K562 (cell line): ENCODE measurements around the gene DGLUCY. TPM values are rescaled to one million over a fixed set of nuclear protein-coding genes. Genes with fewer than 3 reads are reported as not detected.

Experiments
- ATAC-seq: fragments of 200-7000 bp; cut with Tn5 transposase; 3 replicates; pipeline ENCODE4 v1.9.1; 2020; ENCODE audit warnings: moderate library complexity
- BruUV-seq: library from RNA; stranded (reverse); fragments of 400-500 nt; replicated peaks from 2 replicates; lab custom pipeline; 2021; lab: Mats Ljungman, UMichigan
- CTCF ChIA-PET: fragments of 300-600 bp; formaldehyde crosslinking; extraction: SDS; loops from one replicate; lab custom pipeline; 2021; ENCODE audit warnings: low intra/inter-chr PET ratio; lab: Yijun Ruan, JAX
- POLR2A ChIA-PET: fragments of 300-600, 350-650 bp; sonication (Branson Sonifier 250); formaldehyde crosslinking; extraction: SDS; loops from one replicate; lab custom pipeline; 2021; ENCODE audit warnings: antibody characterized with exemption, inconsistent platforms; lab: Yijun Ruan, JAX
- DNase-seq, 4 experiments: peaks; one replicate each; pipeline versions ENCODE4 v3.0.0 to v3.0.0-alpha.2; 2011 to 2018; ENCODE audit warnings: low spot score in 3 of 4, mixed read lengths in 3 of 4; ENCODE audit errors: extremely low read depth in 1 of 4
- FAIRE-seq: peaks from 2 replicates; lab custom pipeline; 2011; peaks lifted over from hg19 to GRCh38; lab: Jason Lieb, UNC
- H2AFZ ChIP-seq: 2 replicates; pipeline ENCODE4 v1.6.0; 2011; ENCODE audit warnings: low read depth, low read length, control low read depth, inconsistent platforms
- H3K27ac ChIP-seq: fragments of 200-600 bp; 3 replicates; pipeline ENCODE4 v1.8.0; 2011; ENCODE audit warnings: low read depth, mild to moderate bottlenecking, control low read depth, inconsistent platforms, low read length, moderate library complexity, mixed read lengths; ENCODE audit errors: extremely low read depth
- H3K27me3 ChIP-seq, 2 experiments: fragments of 300-600 bp in 1 of 2; 2 replicates in 1 of 2; 3 replicates in 1 of 2; pipeline versions ENCODE4 v1.6.0 to v1.8.0; 2011; ENCODE audit warnings: inconsistent platforms in 2 of 2, low read length in 2 of 2, mild to moderate bottlenecking in 1 of 2, mixed read lengths in 1 of 2, moderate library complexity in 1 of 2; ENCODE audit not compliant: control insufficient read depth in 2 of 2, insufficient read depth in 2 of 2
- H3K36me3 ChIP-seq: fragments of 300-600 bp; 3 replicates; pipeline ENCODE4 v1.8.0; 2011; ENCODE audit warnings: mild to moderate bottlenecking, low read length, inconsistent platforms; ENCODE audit not compliant: control insufficient read depth, insufficient read depth
- H3K4me1 ChIP-seq, 2 experiments: fragments of 200-600 bp in 1 of 2; replicated peaks in 1 of 2; 2 replicates in 1 of 2; 3 replicates in 1 of 2; pipeline versions ENCODE4 v1.5.1 to v1.8.0; 2011; ENCODE audit warnings: inconsistent platforms in 2 of 2, low read length in 2 of 2, mild to moderate bottlenecking in 1 of 2, mixed read lengths in 1 of 2, moderate library complexity in 1 of 2; ENCODE audit not compliant: control insufficient read depth in 2 of 2, insufficient read depth in 2 of 2
- H3K4me2 ChIP-seq: 2 replicates; pipeline ENCODE4 v1.6.1; 2011; ENCODE audit warnings: low read length, control low read depth, inconsistent platforms, mixed read lengths; ENCODE audit not compliant: insufficient read depth
- H3K4me3 ChIP-seq: fragments of 200-600 bp; sonication (generic), shearing (Covaris generic); 2 replicates; pipeline ENCODE4 v1.5.1; 2016; ENCODE audit warnings: control low read depth, inconsistent platforms
- H3K79me2 ChIP-seq: fragments of 200-600 bp; 3 replicates; pipeline ENCODE4 v1.8.0; 2011; ENCODE audit warnings: low read length, inconsistent platforms; ENCODE audit not compliant: control insufficient read depth, insufficient read depth
- H3K9ac ChIP-seq, 2 experiments: 2 replicates each; pipeline versions ENCODE4 v1.6.0 to v1.6.1; 2011; ENCODE audit warnings: low read depth in 2 of 2, low read length in 2 of 2, control low read depth in 1 of 2, inconsistent platforms in 1 of 2, mild to moderate bottlenecking in 1 of 2, mixed read lengths in 1 of 2; ENCODE audit not compliant: insufficient read depth in 1 of 2
- H3K9me1 ChIP-seq: one replicate; pipeline ENCODE4 v1.6.0; 2011; ENCODE audit warnings: inconsistent platforms, mild to moderate bottlenecking, low read length, moderate library complexity; ENCODE audit not compliant: control insufficient read depth, insufficient read depth
- H3K9me3 ChIP-seq: replicated peaks from 2 replicates; pipeline ENCODE4 v1.5.1; 2011; ENCODE audit warnings: low read depth, low read length, inconsistent platforms; ENCODE audit not compliant: control insufficient read depth, insufficient read depth
- H4K20me1 ChIP-seq: replicated peaks from 2 replicates; pipeline ENCODE4 v1.6.1; 2011; ENCODE audit warnings: low read length, inconsistent platforms, mixed read lengths; ENCODE audit not compliant: control insufficient read depth, insufficient read depth
- ATF3 ChIP-seq, 2 experiments: fragments of 450-650 bp in 1 of 2; sonication (generic) in 1 of 2; formaldehyde crosslinking in 1 of 2; IDR thresholded peaks in 1 of 2; conservative IDR thresholded peaks in 1 of 2; 2 replicates each; pipeline versions ENCODE4 v1.6.1 to v1.8.1; 2016 to 2023; ENCODE audit warnings: mild to moderate bottlenecking in 2 of 2, moderate library complexity in 2 of 2, inconsistent platforms in 1 of 2, missing genetic modification reagents in 1 of 2
- NR1H2 ChIP-seq: sonication (generic); formaldehyde crosslinking; IDR thresholded peaks from 2 replicates; pipeline ENCODE4 v1.4.0; 2020; ENCODE audit warnings: mild to moderate bottlenecking, missing genetic modification reagents
- WGBS: fragments of 100-300 bp; shearing (Covaris generic); methylation state at CpG from one replicate; pipeline ENCODE4 v1.1.6; 2016; ENCODE audit warnings: low coverage, mixed read lengths; ENCODE audit not compliant: insufficient coverage; ENCODE audit errors: missing lambda C conversion rate; 5-methylcytosine and 5-hydroxymethylcytosine counted together
- in situ Hi-C: fragments of 300-500 bp; cut with MboI; formaldehyde crosslinking; loops from 4 replicates; pipeline ENCODE4 v1.15.0; 2018; ENCODE audit warnings: inconsistent platforms, mixed read lengths
- intact Hi-C: fragments of 100-400 bp; cut with micrococcal nuclease; formaldehyde crosslinking; loops from 2 replicates; pipeline ENCODE4 v1.14.2; 2022
- polyA plus RNA-seq, 8 experiments: library from polyadenylated mRNA; depleted of rRNA in 4 of 8; stranded (reverse) in 5 of 8; unstranded in 3 of 8; fragments of >200 nt; fragmentation: Nextera tagmentation in 2 of 8; fragmentation: Illumina TruSeq in 1 of 8; extraction: Ambion mirVana in 2 of 8; extraction: Trizol in 1 of 8; gene quantifications; 2 replicates each; pipeline versions ENCODE4 v1.2.1 to v1.2.3, GENCODE V29; 2011 to 2014; ENCODE audit warnings: inconsistent platforms in 1 of 8, missing spikeins in 1 of 8
- total RNA-seq, 7 experiments: library from RNA; depleted of rRNA in 6 of 7; stranded (reverse); fragments of >200 nt in 6 of 7; fragmentation: Illumina TruSeq in 2 of 7; extraction: Trizol in 2 of 7; gene quantifications; 2 replicates each; pipeline versions ENCODE4 v1.2.1 to v1.2.3, GENCODE V29; 2011 to 2021; ENCODE audit warnings: low replicate concordance in 1 of 7

Gene DGLUCY
- total and polyA plus RNA-seq, 9 of the 15 experiments (the other 6 are each of a cell fraction or from before 2014, with no cell fraction given), result 9.9 to 28.4 (median 21.0) TPM

- Histone ChIP-seq H3K9me1 (no peaks in the 10 kb centered on the region), H3K36me3 (peaks cover 17% of the 10 kb centered on the region; the same call in 2 of the 3 replicates), H3K9ac (no peak overlapping the region), H3K9me3 (no peaks in the 10 kb centered on the region), H2AFZ (no peak overlapping the region), H3K4me1 (peaks cover 5 to 16% of the 10 kb centered on the region in 2 experiments; a peak in 3 of 5 replicates), H3K27ac (no peak overlapping the region), H3K4me2 (no peak overlapping the region), H4K20me1 (no peaks in the 10 kb centered on the region), H3K79me2 (peaks cover 43% of the 10 kb centered on the region), H3K27me3 (no peaks in the 10 kb centered on the region), H3K4me3 (no peak overlapping the region)
- WGBS, result 75% methylated on average over 7 of the region's 8 CpGs
- no TSS peak for BruUV-seq
- TF ChIP-seq ATF3 (IDR thresholded peaks at IDR 0.05), result peak; percentile 37; the same call in 1 of the 2 replicates
- no peak for TF ChIP-seq ATF3 (CRISPR knock-in tag; conservative IDR thresholded peaks at IDR 0.05)
- TF ChIP-seq NR1H2 (CRISPR knock-in tag), result no peak
- intact Hi-C loops (no loop called here), in situ Hi-C loops (no loop called here)
- ChIA-PET CTCF (interaction anchor here (0.6 kb wide), 1 partner anchor 49 kb away, joined by 3 read pairs; no protein-coding TSS in a partner anchor), POLR2A (no interaction called here)
- peak in 1 of 4 experiments; percentile 24 for DNase-seq
- no peak for FAIRE-seq
- no peak for ATAC-seq
Measured at GRCh38 chr14:91119556-91120311, 5.9 kb downstream of the DGLUCY start.
